Breast epithelium (tissue), 4 donors: Measurements from ENCODE around the gene C1S. TPM values are rescaled to one million over a fixed set of nuclear protein-coding genes. Genes with fewer than 3 reads are reported as not detected.

Source experiments
- DNase-seq, 2 donors: peaks; one replicate each; pipeline ENCODE4 v3.0.0-alpha.2; 2019; ENCODE audit warnings: low spot score in 2 of 2
- H3K27ac ChIP-seq, 2 donors: fragments of 200-600 bp; sonication (generic) in 1 of 2; one replicate each; pipeline ENCODE4 v1.5.1; 2016 to 2019; ENCODE audit warnings: mild to moderate bottlenecking in 1 of 2
- H3K27me3 ChIP-seq, 2 donors: fragments of 200-600 bp; sonication (generic) in 1 of 2; one replicate each; pipeline versions ENCODE4 v1.5.1 to v1.6.0; 2017 to 2019; ENCODE audit warnings: control low read depth in 1 of 2, mild to moderate bottlenecking in 1 of 2
- H3K36me3 ChIP-seq: fragments of 200-600 bp; one replicate; pipeline ENCODE4 v1.5.1; 2019
- H3K4me1 ChIP-seq, 2 donors: fragments of 200-600 bp; sonication (generic); one replicate each; pipeline ENCODE4 v1.5.1; 2016 to 2019; ENCODE audit warnings: control low read depth in 1 of 2
- H3K4me3 ChIP-seq, 3 donors: fragments of 200-600 bp; sonication (generic); 1 replicate in 2 of 3; 2 replicates in 1 of 3; pipeline ENCODE4 v1.5.1; 2016 to 2019; ENCODE audit warnings: mild to moderate bottlenecking in 3 of 3, moderate library complexity in 2 of 3
- H3K9me3 ChIP-seq, 2 donors: fragments of 200-600 bp; sonication (generic) in 1 of 2; one replicate each; pipeline ENCODE4 v1.5.1; 2016 to 2019; ENCODE audit warnings: control low read depth in 1 of 2
- CTCF ChIP-seq, 3 donors: fragments of 450-650 bp; IDR thresholded peaks; one replicate each; pipeline ENCODE4 v1.5.1; 2016 to 2017; ENCODE audit warnings: antibody characterized with exemption in 3 of 3, mild to moderate bottlenecking in 3 of 3, moderate library complexity in 3 of 3
- POLR2A ChIP-seq: fragments of 450-650 bp; IDR thresholded peaks from one replicate; pipeline ENCODE4 v1.6.1; 2016; ENCODE audit warnings: antibody characterized with exemption, mild to moderate bottlenecking, moderate library complexity
- POLR2AphosphoS5 ChIP-seq, 3 donors: sonication (generic); formaldehyde crosslinking; IDR thresholded peaks; one replicate each; pipeline ENCODE4 v1.6.1; 2017; ENCODE audit warnings: antibody characterized with exemption in 3 of 3
- intact Hi-C: fragments of 100-400 bp; cut with DNase I; formaldehyde crosslinking; loops from one replicate; pipeline ENCODE4 v1.15.1; 2023; ENCODE audit warnings: low total_unique reads
- total RNA-seq, 3 donors: library from RNA; depleted of rRNA; stranded (reverse); fragments of >200 nt; gene quantifications; one replicate each; pipeline ENCODE4 v1.1.0, GENCODE V29; 2016

Gene C1S
- total RNA-seq, 3 donors from 2014 or later = 307 to 959 (median 622) TPM

- Histone ChIP-seq H3K4me3 (no peak overlapping the region), H3K27me3 (no peaks in the 10 kb centered on the region), H3K27ac (no peak overlapping the region), H3K4me1 (no peaks in the 10 kb centered on the region), H3K9me3 (no peaks in the 10 kb centered on the region), H3K36me3 (no peaks in the 10 kb centered on the region)
- DNase-seq = no peak
- intact Hi-C loops = loop anchor here (10.0 kb wide), 1 partner anchor 174 kb away; the partner anchor contains the start of genes C12orf57 and RNU7-1
- TF ChIP-seq CTCF (IDR thresholded peaks at IDR 0.05) (no peak), POLR2A (no peak), POLR2AphosphoS5 (IDR thresholded peaks at IDR 0.05) (no peak)
Measured at GRCh38 chr12:7118881-7119280, 58.4 kb downstream of the C1S start.

GRCh38 chr12:7120166-7120565 is 59.6 kb downstream of the C1S start:
- Histone ChIP-seq H3K36me3 (no peaks in the 10 kb centered on the region), H3K9me3 (no peaks in the 10 kb centered on the region), H3K27ac (no peak overlapping the region), H3K27me3 (no peaks in the 10 kb centered on the region), H3K4me3 (no peak overlapping the region), H3K4me1 (no peaks in the 10 kb centered on the region)
- intact Hi-C loops = no loop called here
- no peak for DNase-seq
- TF ChIP-seq POLR2AphosphoS5 (IDR thresholded peaks at IDR 0.05) (no peak), CTCF (IDR thresholded peaks at IDR 0.05) (no peak), POLR2A (no peak)

Other genes with a start within 250 kb of the C1S start
- gene GPR162, start 238.9 kb upstream of the C1S start, total RNA-seq = 1 to 10 TPM; 2.6 to 4.2 (median 4.1) TPM
- 10 to 100 TPM in 2 of 3 donors, 1 to 10 TPM in 1; 7.5 to 29.5 (median 10.1) TPM for gene P3H3, start 232.3 kb upstream of the C1S start, total RNA-seq
- gene GNB3, start 219.8 kb upstream of the C1S start, total RNA-seq = 1 to 10 TPM in 2 of 3 donors, under 1 TPM in 1; 0.80 to 3.3 (median 2.2) TPM
- gene CDCA3, start 209.4 kb upstream of the C1S start, total RNA-seq = 1 to 10 TPM in 2 of 3 donors, under 1 TPM in 1; 0.33 to 3.0 (median 1.8) TPM
- 10 to 100 TPM; 32.6 to 52.8 (median 34.7) TPM for gene USP5, start 208.6 kb upstream of the C1S start, total RNA-seq
- gene TPI1, start 193.2 kb upstream of the C1S start, total RNA-seq = 100 to 1,000 TPM; 297 to 386 (median 351) TPM
- gene SPSB2, start 187.4 kb upstream of the C1S start, total RNA-seq = 10 to 100 TPM in 2 of 3 donors, 1 to 10 TPM in 1; 9.0 to 13.4 (median 12.7) TPM
- 10 to 100 TPM in 2 of 3 donors, 1 to 10 TPM in 1; 7.4 to 15.4 (median 10.8) TPM for gene LRRC23, start 155.9 kb upstream of the C1S start, total RNA-seq
- 10 to 100 TPM in 2 of 3 donors, 1 to 10 TPM in 1; 5.0 to 16.1 (median 11.1) TPM for gene ENO2, start 146.1 kb upstream of the C1S start, total RNA-seq
- 10 to 100 TPM; 57.9 to 96.4 (median 59.7) TPM for gene ATN1, start 132.8 kb upstream of the C1S start, total RNA-seq
- gene RNU7-1, start 116.9 kb upstream of the C1S start, total RNA-seq = not detected
- 100 to 1,000 TPM; 515 to 824 (median 547) TPM for gene C12orf57, start 116.7 kb upstream of the C1S start, total RNA-seq
- gene PTPN6, start 109.4 kb upstream of the C1S start, total RNA-seq = 10 to 100 TPM; 14.7 to 28.0 (median 20.3) TPM
- gene PHB2, start 90.1 kb upstream of the C1S start, total RNA-seq = 100 to 1,000 TPM; 194 to 237 (median 221) TPM
- gene EMG1, start 89.8 kb upstream of the C1S start, total RNA-seq = 10 to 100 TPM; 29.6 to 52.0 (median 49.5) TPM
- 10 to 100 TPM; 28.3 to 67.5 (median 63.7) TPM for gene LPCAT3, start 42.2 kb upstream of the C1S start, total RNA-seq
- 100 to 1,000 TPM; 302 to 773 (median 582) TPM for gene C1R, start 31.7 kb downstream of the C1S start, total RNA-seq
- 100 to 1,000 TPM in 2 of 3 donors, 10 to 100 TPM in 1; 80.6 to 138 (median 124) TPM for gene C1RL, start 48.5 kb downstream of the C1S start, total RNA-seq
- 1 to 10 TPM; 1.1 to 3.3 (median 2.9) TPM for gene RBP5, start 68.2 kb downstream of the C1S start, total RNA-seq
- 10 to 100 TPM; 23.9 to 58.7 (median 40.3) TPM for gene CLSTN3, start 69.7 kb downstream of the C1S start, total RNA-seq
- gene PEX5, start 129.0 kb downstream of the C1S start, total RNA-seq = 10 to 100 TPM; 41.7 to 79.7 (median 62.6) TPM
- gene ACSM4, start 243.4 kb downstream of the C1S start, total RNA-seq = not detected